ENCODE data around the gene ARHGAP6.

Gene ARHGAP6

DNA sequence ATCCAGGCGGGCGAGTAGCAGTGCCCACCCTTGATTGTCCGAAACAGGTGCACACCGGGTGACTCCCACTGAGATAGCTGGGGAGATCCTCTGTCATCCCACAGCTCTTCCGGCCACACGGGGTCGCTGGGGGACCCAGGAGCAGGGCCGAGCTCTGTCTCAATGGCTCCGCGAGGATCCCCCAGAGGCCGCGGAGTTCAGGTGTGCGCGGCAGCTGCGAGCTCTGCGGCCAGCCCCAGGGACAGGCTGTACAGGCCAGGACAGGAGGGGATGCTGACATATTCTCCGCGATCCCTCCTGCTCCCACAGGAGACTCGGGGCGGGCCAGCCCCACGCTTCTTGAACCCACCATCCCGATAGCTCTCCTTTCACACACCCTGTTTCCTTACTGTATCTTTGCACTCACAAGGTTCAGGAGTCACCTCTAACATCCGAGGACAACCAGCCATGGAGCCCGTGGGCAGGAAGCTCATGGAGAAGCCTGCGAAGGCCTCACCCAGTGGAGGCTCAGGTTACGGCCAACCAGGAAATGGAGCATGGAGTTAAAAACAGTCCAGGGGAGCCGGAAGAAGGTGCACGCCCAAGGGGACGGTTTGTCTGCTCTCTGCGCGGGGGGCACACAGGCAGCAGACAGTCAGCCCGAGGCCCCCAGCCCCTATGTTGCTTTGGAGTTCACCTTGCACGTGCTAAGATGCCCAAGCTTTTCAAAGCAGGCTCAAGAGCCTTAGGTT, 450.4 kb downstream of the ARHGAP6 start:
- no peak overlapping the region for H3K4me3 ChIP-seq (ENCODE audit: low read depth, low read length)
- TF ChIP-seq CTCF (IDR thresholded peaks at IDR 0.05; ENCODE audit: control insufficient read depth, extremely low read depth, insufficient read depth): no peak
- no peak for DNase-seq (ENCODE audit: low read depth)

DNA sequence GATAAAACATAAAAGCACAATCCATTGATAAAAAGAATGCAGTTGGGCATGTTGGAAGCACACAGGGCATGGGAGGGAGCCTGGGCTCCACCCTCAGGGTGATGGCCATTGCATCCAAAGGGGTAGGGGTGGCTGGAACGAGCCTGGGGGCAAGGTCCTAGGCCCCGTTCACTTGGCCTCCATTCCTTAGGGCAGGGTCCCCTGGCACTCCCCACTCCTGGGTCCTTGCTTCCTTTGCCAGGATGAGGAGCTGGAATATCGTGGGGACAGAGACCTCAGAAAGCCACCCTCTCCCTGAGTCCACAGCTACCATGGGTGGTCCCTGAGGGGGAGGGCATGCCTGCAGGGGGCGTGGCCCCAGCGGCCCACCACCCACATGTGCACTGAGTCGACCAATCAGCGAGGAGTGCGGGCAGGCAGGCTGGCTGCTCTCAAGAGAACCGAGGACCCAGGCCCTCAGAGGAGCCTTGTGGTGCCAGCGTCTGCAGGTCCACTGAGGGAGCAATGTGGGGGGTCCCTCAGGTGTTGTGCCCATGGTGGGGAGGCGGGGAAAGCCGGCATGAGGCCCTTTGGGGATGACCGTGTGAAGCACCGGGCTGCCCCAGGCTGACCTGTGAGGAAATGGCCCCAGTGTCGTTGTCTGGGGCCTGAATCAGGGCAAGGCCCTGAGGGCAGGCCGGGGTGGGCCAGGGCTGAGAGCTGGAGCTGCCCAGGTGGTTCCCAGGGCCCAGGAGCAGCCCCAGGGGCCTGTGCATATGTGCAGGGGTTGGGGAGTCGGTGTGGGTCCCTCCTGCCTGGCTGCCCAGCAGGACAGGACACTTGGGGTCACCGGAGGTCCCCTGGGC, 451.2 kb downstream of the ARHGAP6 start:
- no peak overlapping the region for H3K4me3 ChIP-seq (ENCODE audit: low read depth, low read length)
- no peak for DNase-seq (ENCODE audit: low read depth)
- no peak for TF ChIP-seq CTCF (IDR thresholded peaks at IDR 0.05; ENCODE audit: control insufficient read depth, extremely low read depth, insufficient read depth)

DNA sequence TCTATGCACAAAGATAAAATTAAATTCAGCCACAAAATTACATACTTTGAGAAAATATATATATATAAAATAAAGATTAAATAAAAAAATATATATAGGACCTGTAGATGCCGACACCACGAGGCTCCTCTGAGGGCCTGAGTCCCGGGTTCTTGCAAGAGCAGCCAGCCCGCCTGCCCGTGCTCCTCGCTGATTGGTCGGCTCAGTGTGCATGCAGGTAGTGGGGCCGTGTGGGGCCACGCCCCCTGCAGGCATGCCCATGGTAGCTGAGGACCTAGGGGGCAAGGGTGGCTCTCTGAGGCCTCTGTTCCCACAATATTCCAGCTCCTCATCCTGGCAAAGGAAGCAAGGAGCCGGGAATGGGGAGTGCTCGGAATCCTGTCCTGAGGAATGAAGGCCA, 453.0 kb downstream of the ARHGAP6 start:
- no peak for TF ChIP-seq CTCF (IDR thresholded peaks at IDR 0.05; ENCODE audit: control insufficient read depth, extremely low read depth, insufficient read depth)
- DNase-seq (ENCODE audit: low read depth): no peak
- no peak overlapping the region for H3K4me3 ChIP-seq (ENCODE audit: low read depth, low read length)

GRCh38 chrX:11210415-11210801, 455.3 kb downstream of the ARHGAP6 start:
- H3K4me3 ChIP-seq (ENCODE audit: low read depth, low read length): no peak overlapping the region
- TF ChIP-seq CTCF (IDR thresholded peaks at IDR 0.05; ENCODE audit: control insufficient read depth, extremely low read depth, insufficient read depth): no peak
- DNase-seq (ENCODE audit: low read depth): no peak

DNA sequence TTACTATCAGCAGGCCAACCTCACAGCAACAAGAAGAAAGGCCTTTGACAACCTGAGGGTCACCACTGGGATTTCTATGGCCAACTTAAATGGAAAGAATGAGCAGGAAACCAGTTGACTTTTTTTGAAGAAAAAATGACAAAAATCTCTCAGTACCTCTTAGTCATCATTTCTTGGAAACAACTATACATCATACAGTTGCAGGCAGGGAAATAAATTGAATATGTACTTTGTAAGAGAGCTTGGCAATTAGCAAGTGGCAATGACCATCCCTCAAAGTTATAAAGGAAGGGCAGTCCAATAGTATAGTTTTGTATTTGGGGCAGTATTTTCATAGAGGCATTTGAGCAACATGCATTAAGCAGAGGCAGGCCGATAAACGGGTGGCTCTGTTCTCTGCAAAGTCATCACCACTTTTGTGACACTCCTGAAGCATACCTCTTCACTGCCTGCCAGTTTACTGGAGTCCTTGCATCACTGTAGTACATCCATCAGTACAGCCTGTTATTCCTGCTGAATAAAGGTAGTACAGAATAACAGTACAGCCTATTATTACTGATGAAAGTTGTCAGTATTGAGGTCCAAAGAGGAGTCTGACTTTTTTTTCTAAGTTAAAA, 455.8 kb downstream of the ARHGAP6 start:
- no peak for DNase-seq (ENCODE audit: low read depth)
- H3K4me3 ChIP-seq (ENCODE audit: low read depth, low read length): no peak overlapping the region
- no peak for TF ChIP-seq CTCF (IDR thresholded peaks at IDR 0.05; ENCODE audit: control insufficient read depth, extremely low read depth, insufficient read depth)

GRCh38 chrX:11206716-11207115, 459.0 kb downstream of the ARHGAP6 start:
- H3K4me3 ChIP-seq (ENCODE audit: low read depth, low read length): no peak overlapping the region
- TF ChIP-seq CTCF (IDR thresholded peaks at IDR 0.05; ENCODE audit: control insufficient read depth, extremely low read depth, insufficient read depth): no peak
- DNase-seq (ENCODE audit: low read depth): no peak
